Subcutaneous abdominal adipose tissue (tissue), 5 donors: ENCODE measurements around the gene MKNK2.
"Not testable (repeated sequence)": the region's sequence is repeated elsewhere in the genome, so short reads cannot be mapped to it uniquely, and the experiment has no call there.

ENCODE experiments used
- H3K27ac ChIP-seq: one replicate; pipeline ENCODE4 v1.7.0; 2013; ENCODE audit warnings: low read depth, mild to moderate bottlenecking, inconsistent platforms, low read length, moderate library complexity
- H3K27me3 ChIP-seq, 5 donors: one replicate each; pipeline ENCODE4 v1.7.0; 2013; ENCODE audit warnings: low read length in 5 of 5, inconsistent platforms in 1 of 5; ENCODE audit not compliant: control insufficient read depth in 5 of 5, insufficient read depth in 4 of 5
- H3K36me3 ChIP-seq, 5 donors: one replicate each; pipeline ENCODE4 v1.7.0; 2013; ENCODE audit warnings: low read length in 5 of 5; ENCODE audit not compliant: control insufficient read depth in 5 of 5, insufficient read depth in 5 of 5
- H3K4me1 ChIP-seq, 5 donors: one replicate each; pipeline ENCODE4 v1.7.0; 2013; ENCODE audit warnings: low read length in 5 of 5, mild to moderate bottlenecking in 3 of 5, moderate library complexity in 1 of 5; ENCODE audit not compliant: control insufficient read depth in 5 of 5, insufficient read depth in 5 of 5
- H3K4me3 ChIP-seq, 5 donors: one replicate each; pipeline ENCODE4 v1.7.0; 2013; ENCODE audit warnings: low read length in 5 of 5, low read depth in 1 of 5
- H3K9ac ChIP-seq, 5 donors: one replicate each; pipeline ENCODE4 v1.7.0; 2013; ENCODE audit warnings: low read length in 5 of 5, mild to moderate bottlenecking in 4 of 5, moderate library complexity in 3 of 5
- H3K9me3 ChIP-seq, 5 donors: one replicate each; pipeline ENCODE4 v1.7.0; 2013; ENCODE audit warnings: low read length in 5 of 5; ENCODE audit not compliant: control insufficient read depth in 5 of 5
- donor health status: healthy.
- donor health status: healthy.
- donor health status: healthy.
- donor health status: healthy.
- donor health status: healthy.

MKNK2 gene

DNA sequence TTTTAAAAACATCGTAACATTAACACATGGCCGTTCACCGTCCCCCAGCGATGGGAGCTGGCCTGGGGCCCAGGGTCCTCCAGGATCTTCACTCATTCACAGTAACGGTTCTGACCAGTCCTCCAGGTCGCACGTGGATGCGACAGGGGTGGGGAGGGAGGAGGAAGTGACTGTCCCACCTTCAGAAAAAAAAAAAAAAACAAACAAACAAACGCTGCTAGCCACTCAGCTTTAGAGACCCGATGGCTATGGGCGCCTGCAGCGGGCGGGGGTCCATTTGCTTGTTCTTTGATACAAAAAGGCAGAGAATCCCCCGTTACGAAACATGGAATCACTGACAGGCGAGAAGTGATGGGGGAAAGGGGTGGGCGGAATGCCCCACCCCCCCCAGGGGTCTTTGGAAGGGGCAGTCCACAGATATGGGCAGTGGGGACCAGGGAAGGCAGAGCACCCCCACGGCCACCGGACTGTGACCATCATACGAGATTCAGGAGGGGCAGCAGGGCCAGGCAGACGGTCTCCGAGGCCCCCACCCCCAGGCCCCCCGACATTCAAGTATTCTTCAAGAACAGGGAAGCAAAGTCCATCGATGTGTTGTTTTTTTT is 13.3 kb downstream of the MKNK2 start:
- Histone ChIP-seq H3K36me3 (peaks cover 0 to 44% (median 37%) of the 10 kb centered on the region in 5 donors), H3K27ac (no peak overlapping the region), H3K9me3 (peaks cover 0 to 11% (median 8%) of the 10 kb centered on the region in 5 donors), H3K4me3 (no peak overlapping the region), H3K27me3 (no peaks in the 10 kb centered on the region), H3K4me1 (peaks cover under 1 to 45% (median 27%) of the 10 kb centered on the region in 5 donors), H3K9ac (no peak overlapping the region)

DNA sequence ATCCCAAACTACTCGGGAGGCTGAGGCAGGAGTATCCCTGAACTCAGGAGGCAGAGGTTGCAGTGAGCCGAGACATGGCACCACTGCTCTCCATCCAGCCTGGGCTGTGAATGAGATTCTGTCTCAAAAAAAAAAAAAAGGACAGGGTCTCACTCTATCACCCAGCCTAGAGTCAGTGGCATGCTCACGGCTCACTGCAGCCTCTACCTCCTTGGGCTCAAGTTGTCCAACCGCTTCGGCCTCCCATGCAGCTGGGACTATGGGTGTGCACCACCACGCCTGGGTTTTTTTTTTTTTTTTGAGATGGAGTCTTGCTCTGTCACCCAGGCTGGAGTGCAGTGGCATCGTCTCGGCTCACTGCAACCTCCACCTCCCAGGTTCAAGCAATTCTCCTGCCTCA is 14.6 kb downstream of the MKNK2 start:
- H3K9ac ChIP-seq: no peak overlapping the region
- H3K9me3 ChIP-seq: peaks cover 0 to 11% (median 8%) of the 10 kb centered on the region in 5 donors
- H3K27me3 ChIP-seq: no peaks in the 10 kb centered on the region
- H3K4me1 ChIP-seq: peaks cover 4 to 48% (median 28%) of the 10 kb centered on the region in 5 donors
- H3K4me3 ChIP-seq: no peak overlapping the region
- H3K36me3 ChIP-seq: peaks cover 0 to 33% (median 29%) of the 10 kb centered on the region in 5 donors
- no peak overlapping the region for H3K27ac ChIP-seq

DNA sequence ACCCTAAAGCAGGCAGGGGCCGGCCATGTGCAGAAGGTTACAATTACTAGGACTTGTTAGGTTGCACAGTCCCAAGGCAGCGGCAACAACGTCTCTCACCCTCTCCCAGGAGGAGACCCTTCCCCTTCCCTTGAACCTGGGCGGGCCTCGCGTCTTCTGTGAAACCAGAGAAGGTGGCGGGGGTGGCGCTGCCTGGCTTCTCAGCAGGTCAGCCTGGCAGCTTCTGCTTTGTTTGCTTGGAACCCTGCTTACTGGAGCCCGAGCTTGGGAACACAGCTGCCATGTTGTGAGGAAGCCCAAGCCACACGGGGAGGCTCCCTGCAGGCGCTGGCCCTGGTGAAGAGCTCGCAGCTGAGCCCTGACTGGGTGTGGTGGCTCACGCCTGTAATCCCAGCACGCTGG is 15.5 kb downstream of the MKNK2 start:
- Histone ChIP-seq H3K9me3 (peaks cover 0 to 11% (median 8%) of the 10 kb centered on the region in 5 donors), H3K27me3 (no peaks in the 10 kb centered on the region), H3K27ac (no peak overlapping the region), H3K36me3 (peaks cover 0 to 25% (median 21%) of the 10 kb centered on the region in 5 donors), H3K4me3 (no peak overlapping the region), H3K4me1 (peaks cover 4 to 45% (median 22%) of the 10 kb centered on the region in 5 donors), H3K9ac (no peak overlapping the region)

DNA sequence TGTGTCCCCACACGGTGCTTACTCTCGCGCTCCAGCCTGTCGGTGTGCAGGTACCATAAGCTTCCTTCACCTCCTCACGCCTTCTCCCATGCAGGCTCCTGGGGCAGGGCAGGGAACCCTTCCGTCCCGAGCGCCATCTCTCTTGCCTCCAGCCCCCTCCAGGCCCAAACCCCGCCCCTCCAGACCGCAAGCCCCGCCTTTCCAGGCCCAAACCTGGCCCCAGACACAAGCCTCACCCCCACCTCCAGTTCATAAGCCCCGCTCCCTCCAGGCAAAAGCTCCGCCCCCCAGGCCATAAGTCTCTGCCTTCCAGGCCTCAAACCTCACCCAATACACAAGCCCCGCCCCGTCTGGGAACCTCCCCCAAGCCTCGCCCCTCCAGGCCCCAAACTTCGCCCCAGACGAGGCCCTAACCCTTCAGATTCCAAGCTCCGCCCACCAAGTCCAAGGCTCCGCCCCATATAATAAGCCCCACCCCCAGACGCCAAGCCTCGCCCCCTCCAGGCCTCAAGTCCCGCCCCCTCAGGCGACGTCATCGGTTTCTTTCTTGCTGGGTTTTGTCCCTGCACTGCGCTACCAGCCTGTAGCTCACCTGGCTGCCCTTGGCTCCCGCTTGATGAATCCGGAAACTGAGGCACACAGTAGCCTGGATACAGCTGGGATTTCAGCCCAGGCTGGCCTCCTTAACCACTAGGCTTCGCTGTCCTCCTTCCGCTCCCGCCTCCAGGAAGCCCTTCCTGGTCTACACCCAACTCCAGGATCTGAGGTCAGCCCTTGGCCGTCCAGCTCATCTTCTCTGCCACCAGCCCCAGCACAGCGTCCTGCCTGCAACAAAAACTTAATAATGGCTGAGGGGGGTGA is 16.1 kb downstream of the MKNK2 start:
- peaks cover 0 to 19% (median 15%) of the 10 kb centered on the region in 5 donors for H3K36me3 ChIP-seq
- no peak overlapping the region for H3K27ac ChIP-seq
- peaks cover 0 to 11% (median 8%) of the 10 kb centered on the region in 5 donors for H3K9me3 ChIP-seq
- no peaks in the 10 kb centered on the region for H3K27me3 ChIP-seq
- H3K4me1 ChIP-seq: peaks cover 4 to 41% (median 20%) of the 10 kb centered on the region in 5 donors
- no peak overlapping the region for H3K4me3 ChIP-seq
- H3K9ac ChIP-seq: no peak overlapping the region

DNA sequence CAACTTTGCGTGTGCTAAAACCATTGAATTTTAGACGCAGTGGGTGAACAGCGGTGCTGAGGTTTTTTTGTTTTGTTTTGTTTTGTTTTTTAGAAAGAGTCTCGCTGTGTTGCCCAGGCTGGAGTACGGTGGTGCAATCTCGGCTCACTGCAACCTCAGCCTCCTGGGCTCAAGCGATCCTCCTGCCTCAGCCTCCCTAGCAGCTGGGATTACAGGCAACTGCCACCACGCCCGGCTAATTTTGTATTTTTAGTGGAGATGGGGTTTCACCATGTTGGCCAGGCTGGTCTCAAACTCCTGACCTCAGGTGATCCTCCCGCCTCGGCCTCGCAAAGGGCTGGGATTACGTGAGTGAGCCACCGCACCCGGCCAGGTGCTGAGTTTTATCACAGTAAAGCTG is 16.8 kb downstream of the MKNK2 start:
- H3K27me3 ChIP-seq, H3K27ac ChIP-seq, H3K4me3 ChIP-seq, H3K9ac ChIP-seq: not testable (repeated sequence)
- H3K9me3 ChIP-seq: peaks cover 0 to 11% (median 8%) of the 10 kb centered on the region in 5 donors
- H3K36me3 ChIP-seq: peaks cover 0 to 12% (median 9%) of the 10 kb centered on the region in 5 donors
- peaks cover 4 to 41% (median 20%) of the 10 kb centered on the region in 5 donors for H3K4me1 ChIP-seq

DNA sequence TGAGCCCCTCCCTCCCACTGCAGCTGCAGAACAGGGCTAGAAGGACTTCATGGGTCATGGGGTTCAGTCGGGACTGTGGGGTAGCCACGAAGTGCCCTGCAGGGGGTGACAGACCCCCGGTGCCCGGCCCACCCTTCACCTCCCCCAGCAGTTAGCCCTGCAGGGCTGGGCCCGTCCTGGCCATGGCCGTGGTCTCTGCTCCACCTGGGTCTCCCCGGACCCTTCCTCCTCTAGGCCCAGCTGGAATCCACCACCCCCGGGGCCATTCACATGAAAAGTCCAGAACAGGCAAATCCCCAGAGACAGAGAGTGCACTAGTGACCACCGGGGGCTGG is 17.3 kb downstream of the MKNK2 start:
- H3K4me1 ChIP-seq: peaks cover 4 to 42% (median 22%) of the 10 kb centered on the region in 5 donors

DNA sequence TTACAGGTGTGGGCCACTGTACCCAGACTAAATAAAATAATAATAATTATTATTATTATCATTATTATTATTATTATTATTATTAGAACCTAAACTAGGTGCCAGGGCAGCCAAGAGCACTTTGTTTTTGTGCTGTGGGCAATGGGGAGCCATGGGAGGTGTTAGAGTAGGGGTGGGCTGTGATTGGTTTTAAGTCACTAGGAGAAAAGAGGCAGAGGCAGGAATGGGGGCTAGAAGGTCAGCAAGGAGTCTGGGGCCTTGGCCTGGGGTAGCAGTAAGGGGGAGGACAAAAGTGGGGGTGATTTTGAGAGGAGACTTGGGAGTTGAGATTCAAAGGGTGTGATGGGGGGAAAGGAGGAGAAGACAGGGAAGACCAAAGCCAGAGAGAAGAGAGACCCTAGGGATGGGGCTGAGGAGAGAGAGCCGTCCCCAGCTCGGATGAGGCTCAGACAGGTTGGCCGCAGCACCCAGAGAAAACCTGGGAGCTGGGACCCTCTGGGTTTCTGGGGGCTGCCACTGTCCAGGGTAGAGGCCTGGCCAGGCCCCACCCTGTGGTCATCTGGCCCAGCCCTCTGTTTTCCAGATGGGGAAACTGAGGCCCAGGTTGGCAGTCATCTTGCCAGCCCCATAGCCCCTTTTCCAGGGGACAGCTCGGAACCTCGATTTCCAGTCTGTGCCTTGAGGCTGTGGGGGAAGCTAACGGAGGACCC is 17.8 kb downstream of the MKNK2 start:
- Histone ChIP-seq H3K4me3 (no peak overlapping the region), H3K9ac (peak overlapping the region in 1 of 5 donors; percentile 48), H3K27ac (peak overlapping the region; percentile 97), H3K4me1 (peaks cover 4 to 47% (median 27%) of the 10 kb centered on the region in 5 donors), H3K9me3 (peaks cover 0 to 11% (median 8%) of the 10 kb centered on the region in 5 donors), H3K36me3 (peaks cover 0 to 2% (median 0%) of the 10 kb centered on the region in 5 donors), H3K27me3 (no peaks in the 10 kb centered on the region)

More for the DNA sequence above, 17.3 kb downstream of the MKNK2 start:
- Histone ChIP-seq H3K36me3 (peaks cover 0 to 7% (median 5%) of the 10 kb centered on the region in 5 donors), H3K9me3 (peaks cover 0 to 11% (median 8%) of the 10 kb centered on the region in 5 donors), H3K4me3 (no peak overlapping the region), H3K27ac (peak overlapping the region; percentile 97), H3K27me3 (no peaks in the 10 kb centered on the region), H3K9ac (no peak overlapping the region)

DNA sequence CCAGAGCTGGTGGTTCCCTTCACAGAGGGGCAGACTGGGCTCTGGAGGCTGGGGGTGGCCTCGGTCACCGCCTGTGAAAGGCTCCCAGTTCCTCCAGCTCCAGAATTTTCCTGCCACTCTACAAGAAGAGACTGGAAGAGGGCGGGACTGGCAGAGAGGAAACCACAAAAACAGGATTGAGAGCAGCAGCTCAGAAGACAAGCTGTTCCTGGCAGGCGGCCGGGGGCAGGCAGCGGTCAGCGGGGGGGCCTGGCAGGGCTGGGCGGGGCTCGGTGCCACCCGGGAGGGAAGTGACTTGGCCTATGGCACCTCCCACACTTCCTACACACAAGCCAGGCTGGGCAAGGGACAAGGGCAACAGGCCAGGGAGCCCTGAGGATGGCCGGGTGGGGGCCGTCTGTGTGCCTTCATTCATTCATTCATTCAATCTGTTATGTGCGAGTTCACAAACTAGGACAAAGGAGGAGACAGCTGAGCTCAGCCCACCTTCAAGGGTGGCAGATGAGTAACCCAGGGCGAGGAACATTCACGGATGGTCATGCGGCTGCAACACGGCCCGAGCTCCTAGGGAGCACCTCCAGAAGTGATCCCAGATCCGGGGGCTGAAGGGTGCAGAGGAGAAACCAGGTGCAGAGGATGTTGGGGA is 18.6 kb downstream of the MKNK2 start:
- Histone ChIP-seq H3K4me1 (peaks cover 4 to 54% (median 32%) of the 10 kb centered on the region in 5 donors), H3K27ac (peak overlapping the region; percentile 97), H3K9me3 (peaks cover 0 to 11% (median 8%) of the 10 kb centered on the region in 5 donors), H3K36me3 (no peaks in the 10 kb centered on the region), H3K27me3 (no peaks in the 10 kb centered on the region), H3K4me3 (peak overlapping the region in 4 of 5 donors; percentile 27 to 44 (median 36)), H3K9ac (peak overlapping the region; percentile 49 to 63 (median 52))

DNA sequence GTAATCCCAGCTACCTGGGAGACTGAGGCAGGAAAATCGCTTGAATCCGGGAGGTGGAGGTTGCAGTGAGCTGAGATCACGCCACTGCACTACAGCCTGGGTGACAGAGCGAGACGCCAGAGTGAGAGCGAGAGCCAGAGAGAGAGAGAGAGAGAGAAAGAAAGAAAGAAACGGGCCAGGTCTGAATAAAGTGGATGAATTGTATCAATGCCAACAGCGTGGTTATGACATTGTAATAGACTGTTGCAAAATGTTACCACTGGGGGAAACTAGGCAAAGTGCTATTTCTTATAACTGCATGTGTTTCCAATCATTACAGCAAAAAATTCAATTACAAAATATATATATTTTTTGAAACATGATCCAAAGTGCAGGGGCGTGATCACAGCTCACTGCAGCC is 23.7 kb downstream of the MKNK2 start:
- Histone ChIP-seq H3K4me1 (peaks cover 0 to 35% (median 24%) of the 10 kb centered on the region in 5 donors), H3K27me3 (no peaks in the 10 kb centered on the region), H3K9me3 (peaks cover 0 to 4% (median 3%) of the 10 kb centered on the region in 5 donors), H3K36me3 (no peaks in the 10 kb centered on the region), H3K27ac (no peak overlapping the region), H3K9ac (peak overlapping the region in 1 of 5 donors; percentile 17), H3K4me3 (no peak overlapping the region)
